ENCODE measurements around the gene LGALS3BP. TPM values are rescaled to one million over a fixed set of nuclear protein-coding genes. Genes with fewer than 3 reads are reported as not detected.

The LGALS3BP gene
- total RNA-seq, 2 donors from 2014 or later, result 123 to 213 TPM

DNA sequence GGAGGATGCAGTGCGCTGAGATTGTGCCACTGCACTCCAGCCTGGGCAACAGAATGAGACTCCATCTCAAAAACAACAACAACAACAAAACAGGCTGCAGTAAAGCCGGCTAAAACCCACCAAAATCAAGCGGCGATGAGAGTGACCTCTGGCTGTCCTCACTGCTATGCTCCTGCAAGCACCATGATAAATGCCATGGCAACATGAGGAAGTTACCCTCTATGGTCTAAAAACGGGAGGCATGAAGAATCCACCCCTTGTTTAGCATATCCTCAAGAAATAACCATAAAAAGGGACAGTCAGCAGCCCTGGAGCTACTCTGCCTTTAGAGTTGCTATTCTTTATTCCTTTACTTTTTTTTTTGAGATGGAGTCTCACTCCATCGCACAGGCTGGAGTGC lies 8.4 kb upstream of the LGALS3BP start:
- H3K9me3 ChIP-seq, result no peaks in the 10 kb centered on the region
- ATAC-seq, result no peak
- peak overlapping the region; percentile 59 to 87 (median 79) for H3K27ac ChIP-seq
- WGBS, 2 donors, result 31 to 41% methylated on average over 3 to 6 of the region's 6 CpGs
- TF ChIP-seq, protein P1, sequence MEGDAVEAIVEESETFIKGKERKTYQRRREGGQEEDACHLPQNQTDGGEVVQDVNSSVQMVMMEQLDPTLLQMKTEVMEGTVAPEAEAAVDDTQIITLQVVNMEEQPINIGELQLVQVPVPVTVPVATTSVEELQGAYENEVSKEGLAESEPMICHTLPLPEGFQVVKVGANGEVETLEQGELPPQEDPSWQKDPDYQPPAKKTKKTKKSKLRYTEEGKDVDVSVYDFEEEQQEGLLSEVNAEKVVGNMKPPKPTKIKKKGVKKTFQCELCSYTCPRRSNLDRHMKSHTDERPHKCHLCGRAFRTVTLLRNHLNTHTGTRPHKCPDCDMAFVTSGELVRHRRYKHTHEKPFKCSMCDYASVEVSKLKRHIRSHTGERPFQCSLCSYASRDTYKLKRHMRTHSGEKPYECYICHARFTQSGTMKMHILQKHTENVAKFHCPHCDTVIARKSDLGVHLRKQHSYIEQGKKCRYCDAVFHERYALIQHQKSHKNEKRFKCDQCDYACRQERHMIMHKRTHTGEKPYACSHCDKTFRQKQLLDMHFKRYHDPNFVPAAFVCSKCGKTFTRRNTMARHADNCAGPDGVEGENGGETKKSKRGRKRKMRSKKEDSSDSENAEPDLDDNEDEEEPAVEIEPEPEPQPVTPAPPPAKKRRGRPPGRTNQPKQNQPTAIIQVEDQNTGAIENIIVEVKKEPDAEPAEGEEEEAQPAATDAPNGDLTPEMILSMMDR (IDR thresholded peaks at IDR 0.05), result no peak
- TF ChIP-seq POLR2A (IDR thresholded peaks at IDR 0.05), result no peak
- H3K36me3 ChIP-seq (replicated peaks in 1 of 2; ENCODE audit: insufficient read depth in 1 of 2, low read depth in 2 of 2), result peaks cover 0 to 3% of the 10 kb centered on the region in 2 donors
- no peaks in the 10 kb centered on the region for H3K27me3 ChIP-seq
- intact Hi-C loops (cut with DNase I), result no loop called here
- peaks cover 30% of the 10 kb centered on the region for H3K4me1 ChIP-seq
- no peak overlapping the region for H3K4me3 ChIP-seq
- no peak for DNase-seq

DNA sequence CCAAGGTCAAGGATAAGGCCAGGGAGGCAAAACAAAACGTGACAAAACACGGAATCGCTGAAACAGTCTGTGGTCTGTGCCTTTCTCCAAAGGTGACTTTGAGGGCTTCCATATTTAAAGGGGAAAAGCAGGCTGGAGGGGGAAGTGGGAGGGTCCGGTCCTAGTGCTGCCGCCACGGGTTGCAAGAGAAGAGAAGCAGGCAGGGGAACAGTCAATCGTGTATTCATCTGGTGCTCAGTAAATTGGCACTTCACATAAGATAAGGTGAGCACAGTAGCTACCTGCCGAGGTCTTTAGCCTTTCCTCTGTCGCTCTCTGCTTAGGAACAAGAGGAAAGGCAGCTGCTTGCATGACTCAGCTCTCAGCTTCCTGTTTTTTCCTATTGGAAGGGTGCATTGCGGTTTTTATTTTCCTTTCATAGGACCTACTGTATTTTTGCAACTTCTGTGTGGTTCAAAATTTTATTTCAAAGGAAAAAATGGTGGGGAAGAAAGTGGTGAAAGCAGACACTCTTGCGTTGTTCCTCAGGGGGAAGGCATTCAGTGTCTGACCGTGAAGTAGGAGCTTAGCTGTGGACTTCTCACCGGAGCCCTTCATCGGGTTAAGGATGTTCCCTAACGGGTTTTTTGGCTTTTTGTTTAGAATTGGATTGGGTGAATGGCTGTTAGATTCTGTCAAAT lies 7.1 kb upstream of the LGALS3BP start:
- Histone ChIP-seq H3K36me3 (replicated peaks in 1 of 2; ENCODE audit: insufficient read depth in 1 of 2, low read depth in 2 of 2) (peaks cover 0 to 3% of the 10 kb centered on the region in 2 donors), H3K27me3 (no peaks in the 10 kb centered on the region), H3K9me3 (no peaks in the 10 kb centered on the region), H3K27ac (peak overlapping the region; percentile 77 to 87 (median 84)), H3K4me1 (peaks cover 30% of the 10 kb centered on the region), H3K4me3 (no peak overlapping the region)
- WGBS, 2 donors, result 4 to 5% methylated on average over 15 of the region's 15 CpGs
- ATAC-seq (peak; percentile 76), DNase-seq (peak; percentile 44 to 71 (median 68))
- intact Hi-C loops (cut with DNase I), result no loop called here
- TF ChIP-seq, protein P1 (IDR thresholded peaks at IDR 0.05), result no peak
- peak in 2 of 3 donors; percentile 30 to 38 for TF ChIP-seq POLR2A (IDR thresholded peaks at IDR 0.05)

GRCh38 chr17:78986048-78986648 lies 6.4 kb upstream of the LGALS3BP start:
- Histone ChIP-seq H3K9me3 (no peaks in the 10 kb centered on the region), H3K27me3 (no peaks in the 10 kb centered on the region), H3K27ac (peak overlapping the region; percentile 77 to 87 (median 84)), H3K36me3 (replicated peaks in 1 of 2; ENCODE audit: insufficient read depth in 1 of 2, low read depth in 2 of 2) (peaks cover 0 to 3% of the 10 kb centered on the region in 2 donors), H3K4me1 (peaks cover 30% of the 10 kb centered on the region), H3K4me3 (no peak overlapping the region)
- peak; percentile 54 to 76 (median 71) for DNase-seq
- 11 to 17% methylated on average over 6 of the region's 6 CpGs for WGBS, 2 donors
- intact Hi-C loops (cut with DNase I), result no loop called here
- peak; percentile 64 for ATAC-seq
- TF ChIP-seq POLR2A (IDR thresholded peaks at IDR 0.05), result peak in 1 of 3 donors; percentile 16
- TF ChIP-seq, protein P1 (IDR thresholded peaks at IDR 0.05), result peak in 6 of 7 experiments; percentile 20 to 57 (median 48)

GRCh38 chr17:78985395-78985794 lies 5.7 kb upstream of the LGALS3BP start:
- H3K36me3 ChIP-seq (replicated peaks in 1 of 2; ENCODE audit: insufficient read depth in 1 of 2, low read depth in 2 of 2), result peaks cover 0 to under 1% of the 10 kb centered on the region in 2 donors
- intact Hi-C loops (cut with DNase I), result no loop called here
- peaks cover 30% of the 10 kb centered on the region for H3K4me1 ChIP-seq
- peak overlapping the region in 3 of 4 donors; percentile 77 to 87 (median 81) for H3K27ac ChIP-seq
- TF ChIP-seq, protein P1 (IDR thresholded peaks at IDR 0.05), result no peak
- no peak for TF ChIP-seq POLR2A (IDR thresholded peaks at IDR 0.05)
- ATAC-seq (no peak), DNase-seq (no peak)
- WGBS, 2 donors, result 86 to 87% methylated on average over 5 of the region's 5 CpGs
- no peaks in the 10 kb centered on the region for H3K27me3 ChIP-seq
- no peaks in the 10 kb centered on the region for H3K9me3 ChIP-seq
- H3K4me3 ChIP-seq, result no peak overlapping the region

Measured in body of pancreas (tissue), 4 donors.